ENCODE data around the gene DEPDC4. TPM values are rescaled to one million over a fixed set of nuclear protein-coding genes. Genes with fewer than 3 reads are reported as not detected.
"Not testable (repeated sequence)": the region's sequence is repeated elsewhere in the genome, so short reads cannot be mapped to it uniquely, and the experiment has no call there.

The DEPDC4 gene
- total and polyA plus RNA-seq, 4 experiments from 2014 or later: 0.38 to 1.4 (median 0.95) TPM; not detected in 1

DNA sequence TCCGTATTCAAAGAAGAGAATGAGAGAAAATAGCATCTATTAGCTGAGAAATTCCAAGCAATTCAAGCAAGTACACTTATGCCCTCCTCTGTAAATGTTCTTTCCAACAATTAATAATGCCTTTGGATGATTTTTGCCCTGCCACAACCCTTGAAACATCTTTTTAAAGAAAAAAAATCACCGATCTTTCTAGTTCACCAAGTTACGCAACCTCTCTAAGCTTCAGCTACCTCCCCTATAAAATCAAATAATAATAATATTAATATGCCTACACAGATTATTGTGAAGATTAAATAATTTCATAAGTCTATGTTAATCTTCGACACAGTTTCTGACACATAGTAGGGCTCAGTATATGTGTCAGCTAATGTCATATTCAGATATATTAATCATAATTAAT, 19.1 kb downstream of the DEPDC4 start:
- H3K9me3 ChIP-seq (ENCODE audit: control insufficient read depth in 1 of 2, low read length in 2 of 2): no peaks in the 10 kb centered on the region
- ChIA-PET POLR2A (ENCODE audit: partially characterized antibody) (no interaction called here), CTCF (ENCODE audit: partially characterized antibody) (no interaction called here)
- H3K36me3 ChIP-seq (ENCODE audit: insufficient read depth, low read length): no peaks in the 10 kb centered on the region
- DNase-seq: no peak
- Mint-ChIP-seq H3K4me1 (no peaks in the 10 kb centered on the region), H3K27me3 (no peaks in the 10 kb centered on the region), H3K36me3 (no peaks in the 10 kb centered on the region), H3K9me3 (no peaks in the 10 kb centered on the region), H3K4me3 (no peak overlapping the region), H3K27ac (no peak overlapping the region)
- H3K4me3 ChIP-seq (ENCODE audit: low read length in 2 of 2): no peak overlapping the region
- H3K27ac ChIP-seq (ENCODE audit: low read depth, low read length): no peak overlapping the region
- H3K27me3 ChIP-seq (ENCODE audit: insufficient read depth, low read length): no peaks in the 10 kb centered on the region
- intact Hi-C loops (cut with micrococcal nuclease): no loop called here
- H3K4me1 ChIP-seq (ENCODE audit: insufficient read depth, low read length): no peaks in the 10 kb centered on the region

DNA sequence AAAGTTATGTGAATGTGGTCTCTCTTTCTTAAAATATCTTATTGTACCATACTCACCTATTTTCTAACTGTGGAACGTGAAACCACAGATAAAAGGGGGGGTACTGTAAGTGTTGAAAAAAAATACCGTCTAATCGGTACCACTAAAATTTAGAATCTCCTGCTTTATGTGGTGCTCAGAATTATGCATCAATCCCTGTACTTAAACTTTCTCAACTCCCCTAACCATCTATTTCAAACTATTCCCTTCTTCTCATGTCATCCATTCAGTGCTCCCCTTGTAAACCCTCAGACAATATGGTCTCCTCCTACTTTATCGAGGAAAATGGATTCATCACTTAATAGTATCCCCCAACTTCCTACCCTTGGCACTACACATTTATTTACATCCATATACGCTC, 23.7 kb downstream of the DEPDC4 start:
- no peak overlapping the region for H3K27ac ChIP-seq (ENCODE audit: low read depth, low read length)
- POLR2A ChIA-PET (ENCODE audit: partially characterized antibody): no interaction called here
- Mint-ChIP-seq H3K4me3 (no peak overlapping the region), H3K27ac (no peak overlapping the region), H3K36me3 (no peaks in the 10 kb centered on the region), H3K9me3 (no peaks in the 10 kb centered on the region), H3K4me1 (no peaks in the 10 kb centered on the region), H3K27me3 (no peaks in the 10 kb centered on the region)
- no peak for DNase-seq
- CTCF ChIA-PET (ENCODE audit: partially characterized antibody): no interaction called here
- no peaks in the 10 kb centered on the region for H3K4me1 ChIP-seq (ENCODE audit: insufficient read depth, low read length)
- no peaks in the 10 kb centered on the region for H3K27me3 ChIP-seq (ENCODE audit: insufficient read depth, low read length)
- H3K36me3 ChIP-seq (ENCODE audit: insufficient read depth, low read length): no peaks in the 10 kb centered on the region
- intact Hi-C loops (cut with micrococcal nuclease): no loop called here
- H3K4me3 ChIP-seq (ENCODE audit: low read length in 2 of 2): no peak overlapping the region
- no peaks in the 10 kb centered on the region for H3K9me3 ChIP-seq (ENCODE audit: control insufficient read depth in 1 of 2, low read length in 2 of 2)

DNA sequence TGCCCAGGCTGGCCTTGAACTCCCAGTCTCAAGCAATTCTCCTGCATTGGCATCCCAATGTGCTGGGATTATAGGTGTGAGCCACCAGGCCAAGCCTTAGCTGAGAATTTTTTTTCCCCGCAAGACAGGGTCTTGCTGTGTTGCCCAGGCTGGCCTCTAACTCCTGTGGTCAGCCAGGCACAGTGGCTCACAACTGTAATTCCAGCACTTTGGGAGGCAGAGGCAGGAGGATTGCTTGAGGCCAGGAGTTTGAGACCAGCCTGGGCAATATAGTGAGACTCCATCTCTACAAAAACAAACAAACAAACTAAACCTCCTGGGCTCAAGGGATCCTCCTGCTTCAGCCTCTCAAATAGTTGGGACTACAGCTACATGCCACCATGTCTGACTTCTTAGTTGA, 27.3 kb downstream of the DEPDC4 start:
- Histone ChIP-seq H3K4me1 (ENCODE audit: insufficient read depth, low read length) (no peaks in the 10 kb centered on the region), H3K27me3 (ENCODE audit: insufficient read depth, low read length) (no peaks in the 10 kb centered on the region), H3K9me3 (ENCODE audit: control insufficient read depth in 1 of 2, low read length in 2 of 2) (no peaks in the 10 kb centered on the region), H3K36me3 (ENCODE audit: insufficient read depth, low read length) (no peaks in the 10 kb centered on the region), H3K27ac (ENCODE audit: low read depth, low read length) (no peak overlapping the region), H3K4me3 (ENCODE audit: low read length in 2 of 2) (no peak overlapping the region)
- no peaks in the 10 kb centered on the region for H3K36me3 Mint-ChIP-seq
- no peaks in the 10 kb centered on the region for H3K4me1 Mint-ChIP-seq
- DNase-seq: no peak
- H3K9me3 Mint-ChIP-seq: no peaks in the 10 kb centered on the region
- ChIA-PET POLR2A (ENCODE audit: partially characterized antibody) (no interaction called here), CTCF (ENCODE audit: partially characterized antibody) (no interaction called here)
- H3K27me3 Mint-ChIP-seq: no peaks in the 10 kb centered on the region
- no peak overlapping the region for H3K27ac Mint-ChIP-seq
- no peak overlapping the region for H3K4me3 Mint-ChIP-seq
- intact Hi-C loops (cut with micrococcal nuclease): no loop called here

DNA sequence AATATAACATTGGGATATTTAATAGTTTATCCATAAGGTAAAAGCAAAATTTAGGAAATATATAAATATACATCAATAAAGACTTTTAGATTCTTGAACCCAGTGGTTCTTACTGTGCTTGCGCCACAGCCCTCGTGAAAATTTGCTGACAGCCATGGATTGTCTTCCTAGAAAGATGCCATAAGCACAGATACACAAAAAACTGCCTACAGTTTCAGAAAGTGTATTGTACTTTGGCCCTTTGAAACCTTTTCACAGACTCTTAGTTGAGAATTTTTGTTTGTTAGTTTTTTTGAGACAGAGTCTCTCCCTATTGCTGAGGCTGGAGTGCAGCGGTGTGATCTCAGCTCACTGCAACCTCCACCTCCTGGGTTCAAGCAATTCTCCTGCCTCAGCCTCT, 28.1 kb downstream of the DEPDC4 start:
- H3K27ac Mint-ChIP-seq: no peak overlapping the region
- no peak overlapping the region for H3K4me3 Mint-ChIP-seq
- no peaks in the 10 kb centered on the region for H3K27me3 Mint-ChIP-seq
- CTCF ChIA-PET (ENCODE audit: partially characterized antibody): interaction anchor here (1.0 kb wide), 1 partner anchor 84 kb away, joined by 5 read pairs; no protein-coding TSS in a partner anchor
- no peak for DNase-seq
- no peaks in the 10 kb centered on the region for H3K36me3 ChIP-seq (ENCODE audit: insufficient read depth, low read length)
- H3K4me1 Mint-ChIP-seq: no peaks in the 10 kb centered on the region
- POLR2A ChIA-PET (ENCODE audit: partially characterized antibody): no interaction called here
- intact Hi-C loops (cut with micrococcal nuclease): no loop called here
- no peaks in the 10 kb centered on the region for H3K4me1 ChIP-seq (ENCODE audit: insufficient read depth, low read length)
- H3K9me3 Mint-ChIP-seq: no peaks in the 10 kb centered on the region
- no peaks in the 10 kb centered on the region for H3K27me3 ChIP-seq (ENCODE audit: insufficient read depth, low read length)
- no peak overlapping the region for H3K4me3 ChIP-seq (ENCODE audit: low read length in 2 of 2)
- H3K9me3 ChIP-seq (ENCODE audit: control insufficient read depth in 1 of 2, low read length in 2 of 2): no peaks in the 10 kb centered on the region
- H3K27ac ChIP-seq (ENCODE audit: low read depth, low read length): no peak overlapping the region
- H3K36me3 Mint-ChIP-seq: no peaks in the 10 kb centered on the region

DNA sequence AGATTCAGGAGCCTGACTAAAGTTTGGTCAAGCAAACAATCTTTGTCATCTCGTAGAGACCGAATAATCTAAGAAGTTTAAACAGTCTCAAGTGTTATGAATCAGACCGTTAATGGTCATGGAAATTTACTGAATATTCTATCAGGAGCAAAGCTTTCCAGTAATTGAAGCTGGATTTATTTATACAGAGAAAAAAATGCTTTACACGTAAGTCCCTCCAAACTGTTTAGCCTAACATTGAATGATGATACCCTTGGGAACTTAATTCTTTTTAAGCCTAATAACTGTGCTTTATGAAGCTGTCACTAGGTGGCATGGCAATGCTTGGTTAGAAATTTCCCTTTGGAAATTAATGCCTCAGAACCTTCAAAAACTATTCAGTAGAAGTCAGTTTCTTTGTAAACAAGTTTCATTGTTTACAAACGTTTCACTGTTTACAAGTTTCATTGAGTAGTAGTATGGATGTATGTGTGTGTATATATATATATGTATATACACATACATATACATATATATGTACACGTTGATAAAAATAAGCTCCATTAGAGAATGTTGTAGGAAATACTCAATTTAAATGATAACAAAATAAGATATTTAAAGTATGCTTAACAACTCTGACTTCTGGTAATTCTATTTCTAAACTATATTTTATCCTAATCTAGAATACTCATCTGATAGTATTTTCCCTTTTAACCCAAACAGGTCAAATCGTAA, 32.1 kb downstream of the DEPDC4 start:
- ChIA-PET CTCF (ENCODE audit: partially characterized antibody) (interaction anchor here (0.7 to 4.7 kb wide), 17 partner anchors 11 to 1090 kb away, joined by 3 to 36 read pairs (median 4); no protein-coding TSS in a partner anchor), POLR2A (ENCODE audit: partially characterized antibody) (interaction anchor here (1.1 kb wide), 1 partner anchor 32 kb away, joined by 3 read pairs; the partner anchor contains the start of genes DEPDC4 and SCYL2)
- Mint-ChIP-seq H3K4me3 (no peak overlapping the region), H3K27ac (no peak overlapping the region), H3K9me3 (no peaks in the 10 kb centered on the region), H3K4me1 (no peaks in the 10 kb centered on the region), H3K36me3 (no peaks in the 10 kb centered on the region), H3K27me3 (no peaks in the 10 kb centered on the region)
- H3K36me3 ChIP-seq (ENCODE audit: insufficient read depth, low read length): no peaks in the 10 kb centered on the region
- H3K27ac ChIP-seq (ENCODE audit: low read depth, low read length): no peak overlapping the region
- DNase-seq: peak in 4 of 5 donors; percentile 14 to 25 (median 20)
- no peaks in the 10 kb centered on the region for H3K27me3 ChIP-seq (ENCODE audit: insufficient read depth, low read length)
- intact Hi-C loops (cut with micrococcal nuclease): loop anchor here (2.0 kb wide), 1 partner anchor 1088 kb away; no protein-coding TSS in a partner anchor
- no peaks in the 10 kb centered on the region for H3K4me1 ChIP-seq (ENCODE audit: insufficient read depth, low read length)
- H3K4me3 ChIP-seq (ENCODE audit: low read length in 2 of 2): no peak overlapping the region
- H3K9me3 ChIP-seq (ENCODE audit: control insufficient read depth in 1 of 2, low read length in 2 of 2): no peaks in the 10 kb centered on the region

DNA sequence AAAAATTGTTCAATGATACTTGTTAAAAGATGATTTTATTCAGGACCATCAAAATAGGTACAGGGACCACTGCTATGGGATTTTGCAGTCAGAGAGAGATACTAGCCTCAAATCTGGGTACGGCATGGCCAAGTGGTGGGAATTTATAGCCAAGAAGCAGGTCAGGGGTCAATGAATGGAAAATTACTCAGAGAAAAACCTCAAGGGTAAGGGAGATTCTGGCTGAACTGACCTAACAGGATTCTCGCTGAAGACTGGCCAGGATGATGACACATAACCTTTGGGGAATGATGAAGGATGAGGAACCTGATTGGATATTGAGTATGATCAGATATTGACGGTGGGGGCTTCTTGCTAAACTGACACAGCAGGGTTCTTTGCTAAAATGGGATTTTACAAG, 32.7 kb downstream of the DEPDC4 start:
- CTCF ChIA-PET (ENCODE audit: partially characterized antibody): interaction anchor here (0.8 to 4.7 kb wide), 8 partner anchors 10 to 438 kb away, joined by 3 to 36 read pairs (median 4); no protein-coding TSS in a partner anchor
- Mint-ChIP-seq H3K9me3 (no peaks in the 10 kb centered on the region), H3K36me3 (no peaks in the 10 kb centered on the region), H3K4me1 (no peaks in the 10 kb centered on the region), H3K4me3 (no peak overlapping the region), H3K27me3 (no peaks in the 10 kb centered on the region), H3K27ac (no peak overlapping the region)
- H3K27me3 ChIP-seq (ENCODE audit: insufficient read depth, low read length): no peaks in the 10 kb centered on the region
- POLR2A ChIA-PET (ENCODE audit: partially characterized antibody): interaction anchor here (1.1 kb wide), 1 partner anchor 33 kb away, joined by 3 read pairs; the partner anchor contains the start of genes DEPDC4 and SCYL2
- intact Hi-C loops (cut with micrococcal nuclease): loop anchor here (2.0 kb wide), 1 partner anchor 1089 kb away; no protein-coding TSS in a partner anchor
- DNase-seq: no peak
- H3K36me3 ChIP-seq (ENCODE audit: insufficient read depth, low read length): no peaks in the 10 kb centered on the region
- H3K27ac ChIP-seq (ENCODE audit: low read depth, low read length): no peak overlapping the region
- no peak overlapping the region for H3K4me3 ChIP-seq (ENCODE audit: low read length in 2 of 2)
- H3K9me3 ChIP-seq (ENCODE audit: control insufficient read depth in 1 of 2, low read length in 2 of 2): no peaks in the 10 kb centered on the region
- H3K4me1 ChIP-seq (ENCODE audit: insufficient read depth, low read length): no peaks in the 10 kb centered on the region

DNA sequence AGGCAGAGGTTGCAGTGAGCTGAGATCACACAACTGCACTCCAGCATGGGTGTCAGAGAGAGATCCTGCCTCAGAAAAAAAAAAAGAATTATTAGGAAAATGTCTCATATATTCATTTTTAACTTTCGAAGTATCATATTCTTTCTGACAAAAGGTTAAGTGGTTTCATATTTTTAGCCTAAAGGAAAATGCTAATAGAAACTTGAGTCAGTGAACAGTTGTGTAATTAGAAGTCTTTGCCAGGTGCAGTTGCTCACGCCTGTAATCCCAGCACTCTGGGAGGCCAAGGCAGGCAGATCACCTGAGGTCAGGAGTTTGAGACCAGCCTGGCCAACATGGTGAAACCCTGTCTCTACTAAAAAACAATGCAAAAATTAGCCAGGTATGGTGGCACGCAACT, 35.0 kb downstream of the DEPDC4 start:
- H3K9me3 ChIP-seq (ENCODE audit: control insufficient read depth in 1 of 2, low read length in 2 of 2); H3K36me3 ChIP-seq (ENCODE audit: insufficient read depth, low read length); DNase-seq; H3K27ac ChIP-seq (ENCODE audit: low read depth, low read length); H3K4me3 ChIP-seq (ENCODE audit: low read length in 2 of 2); POLR2A ChIA-PET (ENCODE audit: partially characterized antibody); H3K27me3 Mint-ChIP-seq; H3K9me3 Mint-ChIP-seq; intact Hi-C loops (cut with micrococcal nuclease); H3K4me3 Mint-ChIP-seq; H3K4me1 Mint-ChIP-seq; H3K27ac Mint-ChIP-seq; H3K27me3 ChIP-seq (ENCODE audit: insufficient read depth, low read length); H3K36me3 Mint-ChIP-seq; H3K4me1 ChIP-seq (ENCODE audit: insufficient read depth, low read length): not testable (repeated sequence)
- CTCF ChIA-PET (ENCODE audit: partially characterized antibody): interaction anchor here (4.7 kb wide), 1 partner anchor 323 kb away, joined by 36 read pairs; no protein-coding TSS in a partner anchor
